SK-N-SH treated with all-trans-retinoic acid at 6 μM for 48 hours (cell line): Measurements from ENCODE around the gene PRICKLE1.

Experiments used
- ATAC-seq: fragments of 200-7000 bp; cut with Tn5 transposase; 3 replicates; pipeline ENCODE4 v1.9.1; 2020; ENCODE audit warnings: mild to moderate bottlenecking, moderate library complexity
- ARNTL ChIP-seq: fragments of 450-650 bp; formaldehyde crosslinking; IDR thresholded peaks from 2 replicates; pipeline ENCODE4 v1.5.0; 2020; ENCODE audit warnings: low read depth, mild to moderate bottlenecking, moderate library complexity, borderline replicate concordance
- BACH2 ChIP-seq: fragments of 250-450 bp; sonication (Bioruptor Pico); IDR thresholded peaks from 2 replicates; pipeline ENCODE4 v1.9.0; 2021; ENCODE audit warnings: mild to moderate bottlenecking, borderline replicate concordance
- CREB5 ChIP-seq: fragments of 250-450 bp; sonication (Bioruptor Pico); IDR thresholded peaks from 2 replicates; pipeline ENCODE4 v1.5.1; 2020; ENCODE audit warnings: low read depth, mild to moderate bottlenecking, moderate library complexity
- CSDC2 ChIP-seq: fragments of 250-450 bp; sonication (Bioruptor Pico); IDR thresholded peaks from 2 replicates; pipeline ENCODE4 v1.5.0; 2020; ENCODE audit warnings: mild to moderate bottlenecking, moderate library complexity
- CSRNP3 ChIP-seq: fragments of 250-450 bp; sonication (Bioruptor Pico); IDR thresholded peaks from 2 replicates; pipeline ENCODE4 v1.5.1; 2021; ENCODE audit warnings: mild to moderate bottlenecking, moderate library complexity
- GLIS3 ChIP-seq: fragments of 250-450 bp; sonication (Bioruptor Pico); IDR thresholded peaks from 2 replicates; pipeline ENCODE4 v1.5.0; 2020; ENCODE audit warnings: mild to moderate bottlenecking, moderate library complexity
- ISL1 ChIP-seq: fragments of 250-450 bp; sonication (Bioruptor Pico); IDR thresholded peaks from 2 replicates; pipeline ENCODE4 v2.1.2; 2022; ENCODE audit warnings: mild to moderate bottlenecking, moderate library complexity
- OSR1 ChIP-seq: fragments of 250-450 bp; sonication (Bioruptor Pico); IDR thresholded peaks from 2 replicates; pipeline ENCODE4 v1.8.0; 2022; ENCODE audit warnings: moderate library complexity, mild to moderate bottlenecking, inconsistent platforms
- PATZ1 ChIP-seq: fragments of 250-450 bp; sonication (Bioruptor Pico); IDR thresholded peaks from 2 replicates; pipeline ENCODE4 v1.8.0; 2020; ENCODE audit warnings: mild to moderate bottlenecking, moderate library complexity, borderline replicate concordance
- PPARA ChIP-seq: fragments of 250-450 bp; sonication (Bioruptor Pico); IDR thresholded peaks from 2 replicates; pipeline ENCODE4 v1.5.0; 2020; ENCODE audit warnings: mild to moderate bottlenecking, borderline replicate concordance
- RARB ChIP-seq: fragments of 250-450 bp; sonication (Bioruptor Pico); IDR thresholded peaks from 2 replicates; pipeline ENCODE4 v1.8.0; 2021; ENCODE audit warnings: mild to moderate bottlenecking, moderate library complexity
- SNAI2 ChIP-seq: fragments of 250-450 bp; sonication (Bioruptor Pico); IDR thresholded peaks from 2 replicates; pipeline ENCODE4 v1.5.0; 2020; ENCODE audit warnings: mild to moderate bottlenecking, moderate library complexity
- TCF4 ChIP-seq: fragments of 250-450 bp; sonication (Bioruptor Pico); IDR thresholded peaks from 2 replicates; pipeline ENCODE4 v1.8.0; 2021; ENCODE audit warnings: mild to moderate bottlenecking, moderate library complexity, borderline replicate concordance
- TOX ChIP-seq: fragments of 250-450 bp; sonication (Bioruptor Pico); IDR thresholded peaks from 2 replicates; pipeline ENCODE4 v1.8.0; 2021; ENCODE audit warnings: mild to moderate bottlenecking, moderate library complexity, borderline replicate concordance
- TSHZ2 ChIP-seq: fragments of 250-450 bp; sonication (Bioruptor Pico); IDR thresholded peaks from 2 replicates; pipeline ENCODE4 v1.5.0; 2020; ENCODE audit warnings: mild to moderate bottlenecking, moderate library complexity
- ZC3H10 ChIP-seq: fragments of 250-450 bp; sonication (Bioruptor Pico); IDR thresholded peaks from 2 replicates; pipeline ENCODE4 v1.5.1; 2021; ENCODE audit warnings: mild to moderate bottlenecking, moderate library complexity
- ZFP30 ChIP-seq: fragments of 450-650 bp; formaldehyde crosslinking; IDR thresholded peaks from 2 replicates; pipeline ENCODE4 v1.5.0; 2022; ENCODE audit warnings: mild to moderate bottlenecking, moderate library complexity
- ZNF565 ChIP-seq: fragments of 450-650 bp; formaldehyde crosslinking; conservative IDR thresholded peaks from 2 replicates; pipeline ENCODE4 v1.5.0; 2020; ENCODE audit warnings: low read depth, mild to moderate bottlenecking, moderate library complexity
- ZNF70 ChIP-seq: fragments of 450-650 bp; formaldehyde crosslinking; IDR thresholded peaks from 2 replicates; pipeline ENCODE4 v1.5.0; 2020; ENCODE audit warnings: mild to moderate bottlenecking, moderate library complexity
- ZNF8 ChIP-seq: fragments of 450-650 bp; formaldehyde crosslinking; IDR thresholded peaks from 2 replicates; pipeline ENCODE4 v1.5.0; 2020; ENCODE audit warnings: mild to moderate bottlenecking, moderate library complexity

PRICKLE1 gene

GRCh38 chr12:42450248-42450647 is 139.3 kb downstream of the PRICKLE1 start:
- peak; percentile 79 for ATAC-seq
- no peak for TF ChIP-seq ZNF70

- no peak for ATAC-seq
- TF ChIP-seq PPARA (no peak), TOX (CRISPR knock-in tag) (no peak), ZNF70 (no peak), GLIS3 (CRISPR knock-in tag) (no peak)
- TF ChIP-seq, all 23 proteins: peak for 0
Observed at GRCh38 chr12:42448841-42449240, 140.7 kb downstream of the PRICKLE1 start.

GRCh38 chr12:42447371-42447786 is 142.2 kb downstream of the PRICKLE1 start:
- TF ChIP-seq ISL1 (CRISPR knock-in tag) = peak; percentile 34; the same call in 1 of the 2 replicates
- no peak for TF ChIP-seq ZNF565 (CRISPR knock-in tag)
- TF ChIP-seq RARB (CRISPR knock-in tag) = no peak
- peak; percentile 75; the same call in 1 of the 2 replicates for TF ChIP-seq GLIS3 (CRISPR knock-in tag)

GRCh38 chr12:42446761-42447160 is 142.8 kb downstream of the PRICKLE1 start:
- no peak; the same call in 2 of the 3 replicates for ATAC-seq
- TF ChIP-seq CSRNP3 (CRISPR knock-in tag) (no peak), TCF4 (CRISPR knock-in tag) (no peak), ZNF565 (CRISPR knock-in tag) (no peak), GLIS3 (CRISPR knock-in tag) (no peak), PPARA (no peak), ARNTL (CRISPR knock-in tag) (no peak), OSR1 (CRISPR knock-in tag) (no peak), ISL1 (CRISPR knock-in tag) (no peak)
- TF ChIP-seq, all 23 proteins: peak for 0

More at GRCh38 chr12:42447371-42447786, 142.2 kb downstream of the PRICKLE1 start:
- ATAC-seq = no peak

- no peak for TF ChIP-seq SNAI2 (CRISPR knock-in tag)
- ATAC-seq = no peak
Observed at GRCh38 chr12:42445891-42446290, 143.7 kb downstream of the PRICKLE1 start.

- ATAC-seq = no peak
- TF ChIP-seq OSR1 (CRISPR knock-in tag) (no peak), ZNF565 (CRISPR knock-in tag) (no peak), TSHZ2 (CRISPR knock-in tag) (no peak), PATZ1 (CRISPR knock-in tag) (no peak), BACH2 (no peak), CSDC2 (no peak), ZNF70 (no peak), ZNF8 (CRISPR knock-in tag) (no peak), CREB5 (CRISPR knock-in tag) (no peak), CSRNP3 (CRISPR knock-in tag) (no peak), ZFP30 (CRISPR knock-in tag) (no peak), GLIS3 (CRISPR knock-in tag) (no peak), TOX (CRISPR knock-in tag) (no peak), ZC3H10 (CRISPR knock-in tag) (no peak)
Observed at GRCh38 chr12:42444192-42444943, 145.2 kb downstream of the PRICKLE1 start.
